ENCODE measurements around the gene RALGAPB.

RALGAPB gene

GRCh38 chr20:38520261-38520660 lies 47.6 kb downstream of the RALGAPB start:
- peaks cover 3 to 75% of the 10 kb centered on the region in 2 experiments for H3K36me3 ChIP-seq (ENCODE audit: control insufficient read depth in 2 of 2, insufficient read depth in 1 of 2, low read length in 2 of 2)
- POLR2A ChIA-PET: interaction anchor here (0.5 to 1.7 kb wide), 2 partner anchors 48 to 1876 kb away, joined by 3 read pairs; partner anchors contain the start of gene RALGAPB
- CTCF ChIA-PET: interaction anchor here (0.6 to 0.9 kb wide), 3 partner anchors 9 to 123 kb away, joined by 3 to 4 read pairs (median 3); no protein-coding TSS in a partner anchor

GRCh38 chr20:38523697-38524096 lies 51.1 kb downstream of the RALGAPB start:
- Histone ChIP-seq H3K4me3 (ENCODE audit: low read depth, low read length) (no peak overlapping the region), H3K27ac (ENCODE audit: extremely low read depth, low read depth, low read length) (no peak overlapping the region), H3K9me3 (ENCODE audit: control insufficient read depth, insufficient read depth, low read depth, low read length) (no peaks in the 10 kb centered on the region), H3K4me1 (ENCODE audit: control insufficient read depth, insufficient read depth, low read length) (no peaks in the 10 kb centered on the region), H3K36me3 (ENCODE audit: control insufficient read depth in 2 of 2, insufficient read depth in 1 of 2, low read length in 2 of 2) (peaks cover 11 to 70% of the 10 kb centered on the region in 2 experiments)
- CTCF ChIA-PET: interaction anchor here (1.0 kb wide), 1 partner anchor 77 kb away, joined by 4 read pairs; no protein-coding TSS in a partner anchor
- POLR2A ChIA-PET: no interaction called here
- TF ChIP-seq ZNF394 (tag by site-specific recombination; IDR thresholded peaks at IDR 0.05; ENCODE audit: borderline replicate concordance): no peak
- no peak for TF ChIP-seq ZNF658 (tag by site-specific recombination; IDR thresholded peaks at IDR 0.05)
- TF ChIP-seq ZNF558 (tag by site-specific recombination; IDR thresholded peaks at IDR 0.05): no peak
- no peak for TF ChIP-seq TSHZ1 (tag by site-specific recombination; IDR thresholded peaks at IDR 0.05; ENCODE audit: borderline replicate concordance)
- TF ChIP-seq ZNF488 (tag by site-specific recombination; IDR thresholded peaks at IDR 0.05): no peak
- TF ChIP-seq ZNF626 (tag by site-specific recombination; IDR thresholded peaks at IDR 0.05): no peak
- no peak for TF ChIP-seq INSM2 (tag by site-specific recombination; IDR thresholded peaks at IDR 0.05)
- TF ChIP-seq ZNF664 (tag by site-specific recombination; IDR thresholded peaks at IDR 0.05): no peak
- TF ChIP-seq ZFP3 (tag by site-specific recombination; IDR thresholded peaks at IDR 0.05; ENCODE audit: low read depth): no peak
- TF ChIP-seq ZNF776 (tag by site-specific recombination; IDR thresholded peaks at IDR 0.05; ENCODE audit: borderline replicate concordance): no peak
- TF ChIP-seq ZNF433 (tag by site-specific recombination; IDR thresholded peaks at IDR 0.05; ENCODE audit: low read depth): no peak
- no peak for TF ChIP-seq ZNF324 (tag by site-specific recombination; IDR thresholded peaks at IDR 0.05)

More at GRCh38 chr20:38520261-38520660, 47.6 kb downstream of the RALGAPB start:
- Histone ChIP-seq H3K9me3 (ENCODE audit: control insufficient read depth, insufficient read depth, low read depth, low read length) (no peaks in the 10 kb centered on the region), H3K4me1 (ENCODE audit: control insufficient read depth, insufficient read depth, low read length) (no peaks in the 10 kb centered on the region), H3K4me3 (ENCODE audit: low read depth, low read length) (no peak overlapping the region), H3K27ac (ENCODE audit: extremely low read depth, low read depth, low read length) (no peak overlapping the region)
- no peak for TF ChIP-seq ZSCAN4 (tag by site-specific recombination; IDR thresholded peaks at IDR 0.05)
- TF ChIP-seq ZNF777 (tag by site-specific recombination; IDR thresholded peaks at IDR 0.05; ENCODE audit: borderline replicate concordance): no peak
- TF ChIP-seq ZNF747 (tag by site-specific recombination; IDR thresholded peaks at IDR 0.05): no peak
- no peak for TF ChIP-seq ZNF426 (tag by site-specific recombination; IDR thresholded peaks at IDR 0.05)
- no peak for TF ChIP-seq KLF9 (tag by site-specific recombination; IDR thresholded peaks at IDR 0.05; ENCODE audit: low read depth)
- no peak for TF ChIP-seq ZSCAN30 (tag by site-specific recombination; IDR thresholded peaks at IDR 0.05)
- TF ChIP-seq ZNF530 (tag by site-specific recombination; IDR thresholded peaks at IDR 0.05; ENCODE audit: low read depth): no peak
- no peak for TF ChIP-seq SP2 (tag by site-specific recombination; IDR thresholded peaks at IDR 0.05)
- TF ChIP-seq ZXDB (tag by site-specific recombination; IDR thresholded peaks at IDR 0.05): no peak
- TF ChIP-seq ZBTB49 (tag by site-specific recombination; IDR thresholded peaks at IDR 0.05; ENCODE audit: low read depth): no peak
- no peak for TF ChIP-seq ZNF629 (tag by site-specific recombination; IDR thresholded peaks at IDR 0.05)
- no peak for TF ChIP-seq ZNF596 (tag by site-specific recombination; IDR thresholded peaks at IDR 0.05)
- no peak for TF ChIP-seq ZNF514 (tag by site-specific recombination; IDR thresholded peaks at IDR 0.05)
- TF ChIP-seq ZNF404 (tag by site-specific recombination; IDR thresholded peaks at IDR 0.05): no peak
- no peak for TF ChIP-seq ZNF558 (tag by site-specific recombination; IDR thresholded peaks at IDR 0.05)
- TF ChIP-seq WT1 (tag by site-specific recombination; IDR thresholded peaks at IDR 0.05): no peak
- no peak for TF ChIP-seq ZNF211 (tag by site-specific recombination; IDR thresholded peaks at IDR 0.05; ENCODE audit: low read depth)

Measured in HEK293 (cell line).